Measurements from ENCODE around the gene C20orf144.

The C20orf144 gene

DNA sequence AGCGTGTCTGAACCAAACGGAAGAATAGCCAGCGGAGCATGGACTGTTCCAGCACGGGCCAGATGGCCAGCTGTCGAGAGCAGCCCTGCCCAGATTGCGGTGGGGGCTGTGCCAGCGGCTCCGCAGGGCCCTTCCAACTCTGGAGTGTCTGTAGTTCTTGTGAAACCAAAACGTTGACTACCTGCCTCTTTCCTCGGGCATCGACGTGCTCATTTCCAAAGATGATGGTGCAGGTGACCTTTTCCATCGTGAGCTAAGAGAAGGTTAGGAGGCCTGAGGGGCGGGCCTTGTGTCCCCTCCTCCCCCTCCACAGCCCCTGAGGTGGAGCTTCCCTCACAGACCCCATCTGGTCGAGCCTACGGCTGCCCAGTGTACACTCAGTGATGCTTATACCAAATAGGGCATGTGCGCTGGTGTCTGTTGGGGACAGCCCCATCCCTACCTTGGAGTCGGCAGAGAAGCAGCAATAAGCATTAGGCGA, 12.9 kb upstream of the C20orf144 start:
- no peak overlapping the region for H2BK120ac ChIP-seq (ENCODE audit: low read depth, low read length)
- no peak overlapping the region for H2AK5ac ChIP-seq (ENCODE audit: low read length, severe bottlenecking)
- peaks cover 0 to 3% of the 10 kb centered on the region in 2 experiments for H3K27me3 ChIP-seq (ENCODE audit: control insufficient read depth in 1 of 2, insufficient read depth in 1 of 2, low read length in 2 of 2)
- H2BK15ac ChIP-seq (ENCODE audit: low read depth, poor library complexity, severe bottlenecking) = no peak overlapping the region
- no peak overlapping the region for H2BK12ac ChIP-seq (ENCODE audit: low read length in 2 of 2)
- H3K36me3 ChIP-seq (ENCODE audit: control insufficient read depth in 1 of 2, insufficient read depth in 2 of 2, low read depth in 1 of 2, low read length in 2 of 2) = peaks cover 19 to 29% of the 10 kb centered on the region in 2 experiments
- H3K23ac ChIP-seq (ENCODE audit: low read length in 2 of 2) = no peak overlapping the region
- DNase-seq = no peak
- 91% methylated on average over 19 of the region's 19 CpGs for WGBS
- peak overlapping the region in 1 of 2 experiments; percentile 67 for H3K14ac ChIP-seq (ENCODE audit: low read length in 2 of 2)
- no peak overlapping the region for H3K18ac ChIP-seq (ENCODE audit: low read depth in 1 of 2, low read length in 2 of 2)
- no peak overlapping the region for H3K9ac ChIP-seq (ENCODE audit: low read length)
- no peak overlapping the region for H3K4ac ChIP-seq (ENCODE audit: low read depth in 1 of 2, low read length in 2 of 2)
- no peak overlapping the region for H2BK5ac ChIP-seq (ENCODE audit: low read depth, low read length, poor library complexity, severe bottlenecking)
- H3K79me1 ChIP-seq (replicated peaks; ENCODE audit: low read length, poor library complexity, severe bottlenecking) = peaks cover 2% of the 10 kb centered on the region
- no peak overlapping the region for H4K8ac ChIP-seq (ENCODE audit: low read length)
- no peaks in the 10 kb centered on the region for H3K9me3 ChIP-seq (ENCODE audit: control insufficient read depth, low read length)
- no peak overlapping the region for H3K27ac ChIP-seq (ENCODE audit: low read length, poor library complexity, severe bottlenecking)
- no peak overlapping the region for H2AFZ ChIP-seq (ENCODE audit: low read depth, low read length)
- H3K4me2 ChIP-seq (ENCODE audit: low read length, poor library complexity, severe bottlenecking) = no peak overlapping the region
- no peak overlapping the region for H4K91ac ChIP-seq (ENCODE audit: low read length)
- peaks cover 25% of the 10 kb centered on the region for H3K4me1 ChIP-seq (ENCODE audit: control insufficient read depth, insufficient read depth, low read depth, low read length)
- H3K4me3 ChIP-seq (ENCODE audit: insufficient read depth in 1 of 2, low read depth in 1 of 2, low read length in 2 of 2) = no peak overlapping the region

DNA sequence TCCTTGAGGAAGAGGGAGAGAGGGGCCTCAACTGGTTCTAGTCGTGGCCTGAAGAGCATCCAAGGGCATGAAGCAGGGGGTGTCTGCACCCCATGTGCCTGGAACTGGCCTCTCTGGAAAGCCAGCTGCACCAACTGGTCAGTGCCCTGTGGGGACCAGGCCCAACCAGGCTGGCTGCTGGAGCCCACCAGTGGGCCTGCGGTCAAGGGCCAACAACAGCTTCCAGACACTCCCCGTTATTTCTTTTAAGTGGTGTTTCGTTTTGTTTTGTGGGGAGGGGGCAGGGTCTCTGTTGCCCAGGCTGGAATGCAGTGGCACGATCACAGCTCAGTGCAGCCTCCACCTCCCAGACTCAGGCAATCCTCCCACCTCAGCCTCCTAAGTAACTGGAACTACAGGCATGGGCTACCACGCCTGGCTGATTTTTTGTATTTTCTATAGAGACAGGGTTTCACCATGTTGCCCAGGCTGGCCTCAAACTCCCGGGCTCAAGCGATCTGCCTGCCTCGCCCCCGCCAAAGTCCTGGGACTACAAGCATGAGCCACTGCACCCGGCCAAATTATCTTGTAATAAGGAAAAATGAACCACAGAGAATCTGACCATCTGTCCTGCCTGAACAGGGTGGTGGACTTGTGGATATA, 11.9 kb upstream of the C20orf144 start:
- no peak for DNase-seq
- Histone ChIP-seq H3K14ac (ENCODE audit: low read length in 2 of 2) (no peak overlapping the region), H3K4me2 (ENCODE audit: low read length, poor library complexity, severe bottlenecking) (no peak overlapping the region), H2BK15ac (ENCODE audit: low read depth, poor library complexity, severe bottlenecking) (no peak overlapping the region), H3K4me3 (ENCODE audit: insufficient read depth in 1 of 2, low read depth in 1 of 2, low read length in 2 of 2) (no peak overlapping the region), H3K18ac (ENCODE audit: low read depth in 1 of 2, low read length in 2 of 2) (no peak overlapping the region), H2AFZ (ENCODE audit: low read depth, low read length) (no peak overlapping the region), H3K9ac (ENCODE audit: low read length) (no peak overlapping the region), H3K27me3 (ENCODE audit: control insufficient read depth in 1 of 2, insufficient read depth in 1 of 2, low read length in 2 of 2) (peaks cover 0 to 3% of the 10 kb centered on the region in 2 experiments), H3K23ac (ENCODE audit: low read length in 2 of 2) (no peak overlapping the region), H3K4me1 (ENCODE audit: control insufficient read depth, insufficient read depth, low read depth, low read length) (peaks cover 31% of the 10 kb centered on the region), H4K91ac (ENCODE audit: low read length) (no peak overlapping the region), H2BK12ac (ENCODE audit: low read length in 2 of 2) (no peak overlapping the region), H3K36me3 (ENCODE audit: control insufficient read depth in 1 of 2, insufficient read depth in 2 of 2, low read depth in 1 of 2, low read length in 2 of 2) (peaks cover 9 to 22% of the 10 kb centered on the region in 2 experiments), H3K4ac (ENCODE audit: low read depth in 1 of 2, low read length in 2 of 2) (no peak overlapping the region), H3K79me1 (replicated peaks; ENCODE audit: low read length, poor library complexity, severe bottlenecking) (peaks cover 2% of the 10 kb centered on the region), H3K9me3 (ENCODE audit: control insufficient read depth, low read length) (no peaks in the 10 kb centered on the region), H2BK120ac (ENCODE audit: low read depth, low read length) (no peak overlapping the region), H2BK5ac (ENCODE audit: low read depth, low read length, poor library complexity, severe bottlenecking) (no peak overlapping the region), H2AK5ac (ENCODE audit: low read length, severe bottlenecking) (peak overlapping the region; percentile 57), H3K27ac (ENCODE audit: low read length, poor library complexity, severe bottlenecking) (no peak overlapping the region), H4K8ac (ENCODE audit: low read length) (no peak overlapping the region)
- WGBS = 89% methylated on average over 10 of the region's 11 CpGs

DNA sequence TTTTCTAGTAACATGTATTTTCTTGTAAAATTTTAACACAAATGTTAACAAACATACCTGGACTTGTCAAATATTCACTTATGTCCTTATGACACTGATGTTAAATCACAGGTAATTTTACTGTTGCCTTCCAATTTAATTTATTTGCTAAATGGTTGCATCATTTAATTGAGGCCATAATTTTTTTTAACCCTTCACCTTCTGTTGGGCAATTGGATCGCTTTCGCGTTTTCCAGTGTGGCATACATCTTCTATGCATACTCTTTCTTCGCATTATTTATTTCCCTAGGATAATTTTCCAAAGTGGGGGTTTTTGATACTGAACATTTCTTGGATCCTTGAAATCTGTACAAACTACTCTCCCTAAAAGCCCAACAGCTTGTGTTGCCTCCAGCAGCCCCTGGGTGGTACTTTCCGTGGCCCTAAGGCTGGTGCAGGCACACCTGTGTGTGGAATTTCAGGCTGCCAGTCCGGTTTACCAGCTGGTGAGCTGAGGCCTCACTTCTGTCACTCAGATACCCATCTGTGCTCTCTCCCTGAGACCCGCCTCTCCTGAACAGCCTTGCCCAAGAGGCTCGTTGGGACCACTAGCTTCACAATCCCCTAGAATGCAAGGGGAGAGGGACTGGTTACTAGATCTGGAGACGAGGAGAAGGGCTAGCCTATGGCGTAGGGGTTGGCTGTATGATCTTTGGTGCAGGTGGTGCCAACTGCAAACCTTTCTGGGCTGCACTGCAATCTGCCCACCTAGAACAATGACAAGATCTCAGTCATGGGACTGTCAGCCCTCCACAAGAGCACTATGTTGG, 11.2 kb upstream of the C20orf144 start:
- Histone ChIP-seq H3K4me3 (ENCODE audit: insufficient read depth in 1 of 2, low read depth in 1 of 2, low read length in 2 of 2) (no peak overlapping the region), H3K9me3 (ENCODE audit: control insufficient read depth, low read length) (no peaks in the 10 kb centered on the region), H2BK5ac (ENCODE audit: low read depth, low read length, poor library complexity, severe bottlenecking) (no peak overlapping the region), H3K23ac (ENCODE audit: low read length in 2 of 2) (peak overlapping the region in 1 of 2 experiments; percentile 79), H3K18ac (ENCODE audit: low read depth in 1 of 2, low read length in 2 of 2) (no peak overlapping the region), H2BK15ac (ENCODE audit: low read depth, poor library complexity, severe bottlenecking) (no peak overlapping the region), H2AK5ac (ENCODE audit: low read length, severe bottlenecking) (no peak overlapping the region), H4K8ac (ENCODE audit: low read length) (no peak overlapping the region), H3K36me3 (ENCODE audit: control insufficient read depth in 1 of 2, insufficient read depth in 2 of 2, low read depth in 1 of 2, low read length in 2 of 2) (peaks cover 3 to 21% of the 10 kb centered on the region in 2 experiments), H3K4me2 (ENCODE audit: low read length, poor library complexity, severe bottlenecking) (no peak overlapping the region), H2BK12ac (ENCODE audit: low read length in 2 of 2) (no peak overlapping the region), H2AFZ (ENCODE audit: low read depth, low read length) (no peak overlapping the region), H3K79me1 (replicated peaks; ENCODE audit: low read length, poor library complexity, severe bottlenecking) (peaks cover 2% of the 10 kb centered on the region), H2BK120ac (ENCODE audit: low read depth, low read length) (no peak overlapping the region), H3K9ac (ENCODE audit: low read length) (no peak overlapping the region), H4K91ac (ENCODE audit: low read length) (no peak overlapping the region), H3K4ac (ENCODE audit: low read depth in 1 of 2, low read length in 2 of 2) (no peak overlapping the region), H3K4me1 (ENCODE audit: control insufficient read depth, insufficient read depth, low read depth, low read length) (peaks cover 31% of the 10 kb centered on the region), H3K14ac (ENCODE audit: low read length in 2 of 2) (no peak overlapping the region), H3K27ac (ENCODE audit: low read length, poor library complexity, severe bottlenecking) (no peak overlapping the region), H3K27me3 (ENCODE audit: control insufficient read depth in 1 of 2, insufficient read depth in 1 of 2, low read length in 2 of 2) (peaks cover 0 to 3% of the 10 kb centered on the region in 2 experiments)
- 86% methylated on average over 10 of the region's 10 CpGs for WGBS
- DNase-seq = no peak

DNA sequence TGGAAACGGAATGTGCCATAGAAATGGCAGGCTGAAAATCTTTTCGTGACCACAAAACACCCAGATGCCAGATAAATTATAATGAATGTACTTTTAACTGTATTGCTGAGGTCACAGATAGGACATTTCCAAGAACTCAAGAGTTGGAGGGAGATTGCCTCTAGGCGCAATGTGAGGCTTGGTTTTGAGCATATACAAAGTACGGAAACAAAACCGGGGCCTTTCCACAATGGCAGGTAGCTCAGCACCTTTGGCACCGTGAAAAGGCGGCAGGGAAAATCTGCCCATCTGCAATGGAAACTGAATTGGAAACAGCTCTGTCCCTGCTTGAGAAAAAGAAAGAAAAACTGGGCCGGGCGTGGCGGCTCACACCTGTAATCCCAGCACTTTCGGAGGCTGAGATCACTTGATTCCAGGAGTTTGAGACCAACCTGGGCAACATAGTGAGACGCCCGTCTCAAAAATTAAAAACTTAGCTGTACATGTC, 10.5 kb upstream of the C20orf144 start:
- Histone ChIP-seq H3K9ac (ENCODE audit: low read length) (no peak overlapping the region), H4K8ac (ENCODE audit: low read length) (no peak overlapping the region), H3K18ac (ENCODE audit: low read depth in 1 of 2, low read length in 2 of 2) (no peak overlapping the region), H3K4me3 (ENCODE audit: insufficient read depth in 1 of 2, low read depth in 1 of 2, low read length in 2 of 2) (no peak overlapping the region), H2BK15ac (ENCODE audit: low read depth, poor library complexity, severe bottlenecking) (no peak overlapping the region), H4K91ac (ENCODE audit: low read length) (no peak overlapping the region), H2AFZ (ENCODE audit: low read depth, low read length) (no peak overlapping the region), H2BK12ac (ENCODE audit: low read length in 2 of 2) (no peak overlapping the region), H2BK5ac (ENCODE audit: low read depth, low read length, poor library complexity, severe bottlenecking) (no peak overlapping the region), H3K27me3 (ENCODE audit: control insufficient read depth in 1 of 2, insufficient read depth in 1 of 2, low read length in 2 of 2) (peaks cover 0 to 3% of the 10 kb centered on the region in 2 experiments), H3K27ac (ENCODE audit: low read length, poor library complexity, severe bottlenecking) (no peak overlapping the region), H3K4ac (ENCODE audit: low read depth in 1 of 2, low read length in 2 of 2) (no peak overlapping the region), H3K36me3 (ENCODE audit: control insufficient read depth in 1 of 2, insufficient read depth in 2 of 2, low read depth in 1 of 2, low read length in 2 of 2) (peaks cover 0 to 24% of the 10 kb centered on the region in 2 experiments), H2BK120ac (ENCODE audit: low read depth, low read length) (no peak overlapping the region), H3K79me1 (replicated peaks; ENCODE audit: low read length, poor library complexity, severe bottlenecking) (peaks cover 2% of the 10 kb centered on the region), H3K23ac (ENCODE audit: low read length in 2 of 2) (no peak overlapping the region), H3K4me1 (ENCODE audit: control insufficient read depth, insufficient read depth, low read depth, low read length) (peaks cover 31% of the 10 kb centered on the region), H3K4me2 (ENCODE audit: low read length, poor library complexity, severe bottlenecking) (no peak overlapping the region), H2AK5ac (ENCODE audit: low read length, severe bottlenecking) (no peak overlapping the region), H3K14ac (ENCODE audit: low read length in 2 of 2) (no peak overlapping the region), H3K9me3 (ENCODE audit: control insufficient read depth, low read length) (no peaks in the 10 kb centered on the region)
- no peak for DNase-seq
- WGBS = 96% methylated on average over 11 of the region's 13 CpGs

All from mesenchymal stem cell (in vitro differentiated cells and primary cell).